GM23248 (cell line): ENCODE measurements around the gene P3H1.

ENCODE experiments used
- EZH2 ChIP-seq: fragments of 200-600 bp; sonication (generic); IDR thresholded peaks from 2 replicates; pipeline ENCODE4 v1.6.1; 2018; ENCODE audit warnings: antibody characterized with exemption, mild to moderate bottlenecking; ENCODE audit not compliant: insufficient read depth, poor library complexity, severe bottlenecking
- EZH2phosphoT487 ChIP-seq: fragments of 200-600 bp; sonication (generic); IDR thresholded peaks from 2 replicates; pipeline ENCODE4 v1.6.1; 2018; ENCODE audit warnings: antibody characterized with exemption, moderate library complexity, mild to moderate bottlenecking, low read depth; ENCODE audit not compliant: insufficient read depth

- TF ChIP-seq EZH2phosphoT487 (no peak), EZH2 (no peak)
Measured at GRCh38 chr1:42753070-42753469, 13.8 kb downstream of the P3H1 start.
